Mesendoderm (in vitro differentiated cells): Measurements from ENCODE around the gene DNAI7.

Experiments used
- DNase-seq: peaks from one replicate; pipeline ENCODE4 v3.0.0; 2013
- H2AK5ac ChIP-seq: 2 replicates; pipeline ENCODE4 v1.6.1; 2013; ENCODE audit warnings: low read length, inconsistent platforms
- H2BK120ac ChIP-seq: 2 replicates; pipeline ENCODE4 v1.6.1; 2013; ENCODE audit warnings: low read depth, mild to moderate bottlenecking, low read length, moderate library complexity, mixed read lengths
- H2BK15ac ChIP-seq: replicated peaks from 2 replicates; pipeline ENCODE4 v1.6.1; 2013; ENCODE audit warnings: low read depth, mild to moderate bottlenecking, moderate library complexity
- H2BK5ac ChIP-seq: 2 replicates; pipeline ENCODE4 v1.6.1; 2013; ENCODE audit warnings: low read length, inconsistent platforms
- H3K18ac ChIP-seq: 2 replicates; pipeline ENCODE4 v1.6.1; 2013; ENCODE audit warnings: mild to moderate bottlenecking, low read length, mixed read lengths
- H3K23ac ChIP-seq: one replicate; pipeline ENCODE4 v1.6.1; 2013; ENCODE audit warnings: low read length
- H3K27ac ChIP-seq: 2 replicates; pipeline ENCODE4 v1.5.1; 2013; ENCODE audit warnings: low read depth, mild to moderate bottlenecking, inconsistent platforms, low read length, moderate library complexity
- H3K27me3 ChIP-seq: 2 replicates; pipeline ENCODE4 v1.6.1; 2013; ENCODE audit warnings: low read length, control low read depth, mild to moderate bottlenecking, inconsistent platforms; ENCODE audit not compliant: insufficient read depth, poor library complexity
- H3K36me3 ChIP-seq: 2 replicates; pipeline ENCODE4 v1.6.1; 2013; ENCODE audit warnings: low read length, inconsistent platforms; ENCODE audit not compliant: control insufficient read depth, insufficient read depth
- H3K4ac ChIP-seq: one replicate; pipeline ENCODE4 v1.6.1; 2013; ENCODE audit warnings: low read depth, mild to moderate bottlenecking, low read length, moderate library complexity
- H3K4me1 ChIP-seq: 2 replicates; pipeline ENCODE4 v1.6.1; 2013; ENCODE audit warnings: low read depth, low read length, inconsistent platforms; ENCODE audit not compliant: control insufficient read depth
- H3K4me2 ChIP-seq: 2 replicates; pipeline ENCODE4 v1.6.1; 2013; ENCODE audit warnings: low read length
- H3K4me3 ChIP-seq: 2 replicates; pipeline ENCODE4 v1.5.1; 2013; ENCODE audit warnings: mild to moderate bottlenecking, low read length
- H3K56ac ChIP-seq: one replicate; pipeline ENCODE4 v1.6.1; 2013; ENCODE audit warnings: low read length
- H3K79me1 ChIP-seq: 2 replicates; pipeline ENCODE4 v1.6.1; 2013; ENCODE audit warnings: low read length, inconsistent platforms
- H3K79me2 ChIP-seq: 2 replicates; pipeline ENCODE4 v1.6.1; 2013; ENCODE audit warnings: mild to moderate bottlenecking, low read length; ENCODE audit not compliant: control insufficient read depth, insufficient read depth
- H3K9ac ChIP-seq: 2 replicates; pipeline ENCODE4 v1.6.1; 2013; ENCODE audit warnings: low read length, inconsistent platforms
- H4K5ac ChIP-seq: one replicate; pipeline ENCODE4 v1.6.1; 2013; ENCODE audit warnings: low read length
- H4K8ac ChIP-seq: one replicate; pipeline ENCODE4 v1.6.1; 2013; ENCODE audit warnings: low read depth, mild to moderate bottlenecking, control low read depth, low read length, moderate library complexity
- WGBS: extraction: QIAGEN DNeasy Blood & Tissue Kit; methylation state at CpG from one replicate; pipeline ENCODE4 v1.1.7; 2013; ENCODE audit warnings: low lambda C conversion rate, missing lambda C conversion rate; ENCODE audit not compliant: insufficient coverage; ENCODE audit errors: extremely low coverage; 5-methylcytosine and 5-hydroxymethylcytosine counted together

Gene DNAI7

DNA sequence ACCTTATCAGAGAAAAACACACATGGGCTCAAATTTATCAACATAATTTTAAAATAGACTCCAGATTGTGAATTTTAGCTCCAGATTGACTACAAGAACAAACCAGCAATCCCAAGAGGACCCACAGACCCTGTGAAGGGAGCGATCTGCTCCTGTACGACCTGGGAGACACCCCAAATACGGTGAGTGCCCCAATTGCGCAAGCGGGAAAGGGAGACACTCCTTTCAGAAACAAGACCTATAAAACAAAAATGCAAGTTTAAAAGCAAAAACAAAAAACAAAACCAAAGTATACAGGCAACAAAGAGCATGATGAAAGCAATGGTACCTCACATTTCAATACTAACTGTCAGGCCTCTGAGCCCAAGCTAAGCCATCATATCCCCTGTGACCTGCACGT, 32.1 kb downstream of the DNAI7 start:
- H3K4ac ChIP-seq: peak overlapping the region; percentile 24
- H3K36me3 ChIP-seq: no peaks in the 10 kb centered on the region
- no peaks in the 10 kb centered on the region for H3K27me3 ChIP-seq
- H3K56ac ChIP-seq: no peak overlapping the region
- H3K79me2 ChIP-seq: no peaks in the 10 kb centered on the region
- H3K9ac ChIP-seq: no peak overlapping the region
- H2BK5ac ChIP-seq: no peak overlapping the region
- no peak overlapping the region for H2BK15ac ChIP-seq
- no peak overlapping the region for H4K5ac ChIP-seq
- no peak overlapping the region for H3K27ac ChIP-seq
- H3K23ac ChIP-seq: no peak overlapping the region
- no CpG with 5 or more reads among the region's 6 CpGs for whole genome bisulfite sequencing
- H3K4me3 ChIP-seq: no peak overlapping the region
- no peak overlapping the region for H2BK120ac ChIP-seq
- H3K79me1 ChIP-seq: no peaks in the 10 kb centered on the region
- H3K18ac ChIP-seq: peak overlapping the region; percentile 45
- H3K4me2 ChIP-seq: no peak overlapping the region
- peaks cover 2% of the 10 kb centered on the region for H3K4me1 ChIP-seq
- DNase-seq: no peak
- H2AK5ac ChIP-seq: no peak overlapping the region
- H4K8ac ChIP-seq: no peak overlapping the region

DNA sequence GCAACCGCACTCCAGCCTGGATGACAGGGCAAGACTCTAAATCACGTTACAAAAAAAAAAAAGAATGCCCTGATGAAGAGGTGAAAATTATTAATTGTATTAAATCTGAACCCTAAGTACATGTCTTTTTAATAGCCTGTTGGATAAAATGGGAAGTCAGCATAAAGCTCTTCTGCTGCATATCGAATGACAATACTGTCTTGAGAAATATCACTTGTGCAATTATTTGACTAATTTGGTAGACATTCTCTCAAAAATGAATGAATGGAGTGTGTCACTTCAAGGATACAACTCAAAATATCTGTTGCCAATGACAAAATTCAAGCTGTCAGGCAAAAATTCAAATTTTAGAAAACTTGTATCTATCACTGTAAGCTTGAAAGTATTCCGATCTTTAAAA, 38.9 kb downstream of the DNAI7 start:
- Histone ChIP-seq H3K18ac (no peak overlapping the region), H2BK5ac (no peak overlapping the region), H3K4me2 (no peak overlapping the region), H3K4me1 (no peaks in the 10 kb centered on the region), H4K5ac (no peak overlapping the region), H3K79me2 (no peaks in the 10 kb centered on the region), H3K4ac (peak overlapping the region; percentile 20), H3K56ac (no peak overlapping the region), H2BK120ac (no peak overlapping the region), H3K27me3 (no peaks in the 10 kb centered on the region), H2AK5ac (no peak overlapping the region), H3K36me3 (no peaks in the 10 kb centered on the region), H4K8ac (no peak overlapping the region), H2BK15ac (no peak overlapping the region), H3K27ac (no peak overlapping the region), H3K79me1 (no peaks in the 10 kb centered on the region), H3K4me3 (no peak overlapping the region), H3K23ac (no peak overlapping the region), H3K9ac (no peak overlapping the region)
- WGBS: no CpG with 5 or more reads among the region's 4 CpGs
- no peak for DNase-seq

- H2AK5ac ChIP-seq: no peak overlapping the region
- no peak overlapping the region for H2BK5ac ChIP-seq
- no peak overlapping the region for H3K27ac ChIP-seq
- H3K36me3 ChIP-seq: no peaks in the 10 kb centered on the region
- H3K56ac ChIP-seq: no peak overlapping the region
- no peak overlapping the region for H3K4me2 ChIP-seq
- H3K18ac ChIP-seq: no peak overlapping the region
- no peak overlapping the region for H4K8ac ChIP-seq
- no CpG with 5 or more reads among the region's 2 CpGs for WGBS
- no peak overlapping the region for H3K23ac ChIP-seq
- no peak overlapping the region for H3K9ac ChIP-seq
- no peaks in the 10 kb centered on the region for H3K27me3 ChIP-seq
- no peak overlapping the region for H2BK15ac ChIP-seq
- no peaks in the 10 kb centered on the region for H3K79me1 ChIP-seq
- no peak overlapping the region for H3K4ac ChIP-seq
- H3K4me1 ChIP-seq: no peaks in the 10 kb centered on the region
- no peaks in the 10 kb centered on the region for H3K79me2 ChIP-seq
- no peak overlapping the region for H4K5ac ChIP-seq
- no peak overlapping the region for H2BK120ac ChIP-seq
- peak; percentile 34 for DNase-seq
- H3K4me3 ChIP-seq: no peak overlapping the region
These were observed 39.9 kb downstream of the DNAI7 start for GRCh38 chr12:25155022-25155576.

GRCh38 chr12:25152055-25152454, 42.9 kb downstream of the DNAI7 start:
- H3K18ac ChIP-seq: no peak overlapping the region
- H3K23ac ChIP-seq: no peak overlapping the region
- H4K8ac ChIP-seq: no peak overlapping the region
- WGBS: no CpG with 5 or more reads among the region's 5 CpGs
- no peak overlapping the region for H3K4ac ChIP-seq
- H2BK15ac ChIP-seq: no peak overlapping the region
- H3K79me2 ChIP-seq: no peaks in the 10 kb centered on the region
- H3K27me3 ChIP-seq: no peaks in the 10 kb centered on the region
- H4K5ac ChIP-seq: no peak overlapping the region
- no peak overlapping the region for H3K9ac ChIP-seq
- H2BK120ac ChIP-seq: no peak overlapping the region
- no peak overlapping the region for H3K4me3 ChIP-seq
- no peak overlapping the region for H3K4me2 ChIP-seq
- H3K4me1 ChIP-seq: no peaks in the 10 kb centered on the region
- no peaks in the 10 kb centered on the region for H3K36me3 ChIP-seq
- DNase-seq: no peak
- H3K56ac ChIP-seq: no peak overlapping the region
- H3K79me1 ChIP-seq: no peaks in the 10 kb centered on the region
- no peak overlapping the region for H2AK5ac ChIP-seq
- no peak overlapping the region for H2BK5ac ChIP-seq
- H3K27ac ChIP-seq: no peak overlapping the region

DNA sequence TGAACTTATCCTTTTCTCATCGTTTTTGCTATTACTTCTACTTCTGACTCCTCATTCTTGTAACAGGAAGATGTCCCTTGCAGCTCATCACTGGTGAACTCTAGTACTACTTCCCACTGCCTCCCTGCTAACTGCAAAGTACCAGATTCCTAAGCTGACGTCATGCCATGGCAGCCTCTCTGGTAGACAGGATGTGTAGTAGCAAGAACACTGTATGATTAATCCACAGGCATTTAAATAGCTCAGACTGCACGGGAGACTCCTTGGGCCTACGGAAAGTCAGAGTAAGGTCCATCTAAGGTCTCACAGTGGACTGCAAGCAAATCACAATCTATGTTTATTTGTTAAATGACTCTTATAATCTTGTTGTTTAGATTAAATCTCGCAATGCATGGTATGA, 43.5 kb downstream of the DNAI7 start:
- H4K8ac ChIP-seq: no peak overlapping the region
- no peak overlapping the region for H2BK5ac ChIP-seq
- no peak overlapping the region for H3K27ac ChIP-seq
- no peak overlapping the region for H2BK15ac ChIP-seq
- H3K4ac ChIP-seq: no peak overlapping the region
- no peaks in the 10 kb centered on the region for H3K36me3 ChIP-seq
- H3K4me1 ChIP-seq: no peaks in the 10 kb centered on the region
- H4K5ac ChIP-seq: no peak overlapping the region
- no peak overlapping the region for H3K23ac ChIP-seq
- DNase-seq: peak; percentile 67
- H3K18ac ChIP-seq: no peak overlapping the region
- no peak overlapping the region for H3K56ac ChIP-seq
- H3K9ac ChIP-seq: no peak overlapping the region
- H3K4me3 ChIP-seq: no peak overlapping the region
- no CpG with 5 or more reads among the region's 5 CpGs for WGBS
- H3K79me1 ChIP-seq: no peaks in the 10 kb centered on the region
- H3K79me2 ChIP-seq: no peaks in the 10 kb centered on the region
- no peak overlapping the region for H2BK120ac ChIP-seq
- no peak overlapping the region for H3K4me2 ChIP-seq
- H3K27me3 ChIP-seq: no peaks in the 10 kb centered on the region
- no peak overlapping the region for H2AK5ac ChIP-seq

DNA sequence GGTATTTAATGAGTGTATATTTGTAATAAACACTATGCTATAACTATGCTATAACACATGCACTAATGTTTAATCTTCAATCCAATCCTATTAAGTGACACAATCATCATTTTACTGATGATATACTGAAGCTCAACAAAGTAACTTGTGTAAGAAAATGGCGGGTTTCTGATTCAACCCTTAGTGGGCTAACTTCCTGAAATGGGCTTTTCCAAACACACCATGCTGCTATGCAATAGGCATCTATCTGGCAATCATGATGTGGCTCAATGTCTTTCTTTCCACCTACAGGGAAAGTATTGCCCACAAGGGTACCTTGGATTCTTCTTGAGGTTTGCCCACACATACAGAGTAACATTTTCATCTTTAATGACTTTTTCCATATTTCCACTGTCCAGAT, 48.3 kb downstream of the DNAI7 start:
- Histone ChIP-seq H3K4me2 (no peak overlapping the region), H3K18ac (no peak overlapping the region), H3K36me3 (no peaks in the 10 kb centered on the region), H3K23ac (no peak overlapping the region), H3K79me2 (no peaks in the 10 kb centered on the region), H3K56ac (no peak overlapping the region), H3K27ac (no peak overlapping the region), H3K27me3 (no peaks in the 10 kb centered on the region), H3K9ac (no peak overlapping the region), H2AK5ac (no peak overlapping the region), H2BK5ac (no peak overlapping the region), H2BK120ac (no peak overlapping the region), H4K5ac (no peak overlapping the region), H3K4me1 (no peaks in the 10 kb centered on the region), H3K79me1 (no peaks in the 10 kb centered on the region), H2BK15ac (no peak overlapping the region), H3K4me3 (no peak overlapping the region), H4K8ac (no peak overlapping the region), H3K4ac (no peak overlapping the region)
- WGBS: no CpG with 5 or more reads among the region's 1 CpG
- no peak for DNase-seq
